Measurements from ENCODE around the gene AK5. TPM values are rescaled to one million over a fixed set of nuclear protein-coding genes. Genes with fewer than 3 reads are reported as not detected.

Gene AK5
- polyA plus RNA-seq, 3 donors: 0.34 to 0.72 (median 0.48) TPM

- Histone ChIP-seq H3K4me3 (replicated peaks in 1 of 3; ENCODE audit: low read depth in 2 of 3, low read length in 3 of 3) (no peak overlapping the region), H3K36me3 (replicated peaks in 1 of 2; ENCODE audit: control insufficient read depth in 1 of 2, insufficient read depth in 2 of 2, low read length in 2 of 2) (no peaks in the 10 kb centered on the region), H4K20me1 (ENCODE audit: insufficient read depth, low read length) (no peaks in the 10 kb centered on the region), H3K9ac (ENCODE audit: insufficient read depth, low read length, poor library complexity, severe bottlenecking) (no peak overlapping the region), H2AFZ (ENCODE audit: insufficient read depth, low read depth, low read length, poor library complexity, severe bottlenecking) (no peak overlapping the region), H3K27ac (ENCODE audit: low read depth in 1 of 2, low read length in 2 of 2) (no peak overlapping the region), H3K4me2 (replicated peaks; ENCODE audit: extremely low read depth, low read length, poor library complexity, severe bottlenecking) (no peak overlapping the region), H3K9me3 (replicated peaks in 1 of 2; ENCODE audit: control insufficient read depth in 1 of 2, insufficient read depth in 1 of 2, low read length in 2 of 2) (peaks cover 0 to 8% of the 10 kb centered on the region in 2 donors), H3K27me3 (ENCODE audit: control insufficient read depth in 2 of 2, insufficient read depth in 2 of 2, low read length in 2 of 2) (no peaks in the 10 kb centered on the region), H3K79me2 (ENCODE audit: insufficient read depth, low read length) (no peaks in the 10 kb centered on the region), H3K4me1 (ENCODE audit: control insufficient read depth in 1 of 2, insufficient read depth in 2 of 2, low read length in 2 of 2) (peaks cover 0 to 6% of the 10 kb centered on the region in 2 donors)
- intact Hi-C loops (cut with micrococcal nuclease): no loop called here
- no peak overlapping the region for H3K27ac Mint-ChIP-seq
- H3K4me1 Mint-ChIP-seq: peaks cover 15% of the 10 kb centered on the region
- TF ChIP-seq CTCF (IDR thresholded peaks at IDR 0.05): no peak
- no peak overlapping the region for H3K4me3 Mint-ChIP-seq
- H3K36me3 Mint-ChIP-seq: peaks cover 4 to 8% of the 10 kb centered on the region in 2 donors
- H3K9me3 Mint-ChIP-seq: peaks cover 7 to 12% (median 10%) of the 10 kb centered on the region in 7 donors
- H3K27me3 Mint-ChIP-seq (ENCODE audit: low read depth in 3 of 3): peaks cover 0 to 3% (median 0%) of the 10 kb centered on the region in 3 donors
- no peak for DNase-seq
Observed at GRCh38 chr1:77494026-77494425, 212.2 kb downstream of the AK5 start.

- Mint-ChIP-seq H3K9me3 (peaks cover 7 to 12% (median 9%) of the 10 kb centered on the region in 7 donors), H3K27me3 (ENCODE audit: low read depth in 3 of 3) (peaks cover 0 to 3% (median 0%) of the 10 kb centered on the region in 3 donors), H3K4me1 (peaks cover 29% of the 10 kb centered on the region), H3K4me3 (no peak overlapping the region), H3K36me3 (peaks cover 4 to 8% of the 10 kb centered on the region in 2 donors), H3K27ac (peak overlapping the region in 1 of 7 donors; percentile 77)
- Histone ChIP-seq H2AFZ (ENCODE audit: insufficient read depth, low read depth, low read length, poor library complexity, severe bottlenecking) (no peak overlapping the region), H3K9me3 (replicated peaks in 1 of 2; ENCODE audit: control insufficient read depth in 1 of 2, insufficient read depth in 1 of 2, low read length in 2 of 2) (peaks cover 0 to 8% of the 10 kb centered on the region in 2 donors), H3K9ac (ENCODE audit: insufficient read depth, low read length, poor library complexity, severe bottlenecking) (no peak overlapping the region), H4K20me1 (ENCODE audit: insufficient read depth, low read length) (no peaks in the 10 kb centered on the region), H3K27me3 (ENCODE audit: control insufficient read depth in 2 of 2, insufficient read depth in 2 of 2, low read length in 2 of 2) (no peaks in the 10 kb centered on the region), H3K36me3 (replicated peaks in 1 of 2; ENCODE audit: control insufficient read depth in 1 of 2, insufficient read depth in 2 of 2, low read length in 2 of 2) (no peaks in the 10 kb centered on the region), H3K27ac (ENCODE audit: low read depth in 1 of 2, low read length in 2 of 2) (no peak overlapping the region), H3K4me3 (replicated peaks in 1 of 3; ENCODE audit: low read depth in 2 of 3, low read length in 3 of 3) (no peak overlapping the region), H3K4me1 (ENCODE audit: control insufficient read depth in 1 of 2, insufficient read depth in 2 of 2, low read length in 2 of 2) (peaks cover 0 to 1% of the 10 kb centered on the region in 2 donors), H3K79me2 (ENCODE audit: insufficient read depth, low read length) (no peaks in the 10 kb centered on the region), H3K4me2 (replicated peaks; ENCODE audit: extremely low read depth, low read length, poor library complexity, severe bottlenecking) (no peak overlapping the region)
- TF ChIP-seq CTCF (IDR thresholded peaks at IDR 0.05): no peak
- intact Hi-C loops (cut with micrococcal nuclease): no loop called here
- DNase-seq: no peak
Observed at GRCh38 chr1:77498918-77499317, 217.1 kb downstream of the AK5 start.
